D721Med (cell line): ENCODE data around the gene EED.
A peak's percentile ranks its signal among the peaks of the same experiment; 100 is the strongest.

Source experiments
- DNase-seq: peaks from one replicate; pipeline ENCODE4 v3.0.0; 2011; ENCODE audit warnings: low spot score; ENCODE audit not compliant: insufficient read length
- FAIRE-seq: peaks from 2 replicates; lab custom pipeline; 2011; peaks lifted over from hg19 to GRCh38; lab: Jason Lieb, UNC
- CTCF ChIP-seq: IDR thresholded peaks from 2 replicates; pipeline ENCODE4 v1.5.1; 2012; ENCODE audit warnings: mild to moderate bottlenecking, control low read depth; ENCODE audit not compliant: insufficient read depth; ENCODE audit errors: missing control alignments

EED gene

DNA sequence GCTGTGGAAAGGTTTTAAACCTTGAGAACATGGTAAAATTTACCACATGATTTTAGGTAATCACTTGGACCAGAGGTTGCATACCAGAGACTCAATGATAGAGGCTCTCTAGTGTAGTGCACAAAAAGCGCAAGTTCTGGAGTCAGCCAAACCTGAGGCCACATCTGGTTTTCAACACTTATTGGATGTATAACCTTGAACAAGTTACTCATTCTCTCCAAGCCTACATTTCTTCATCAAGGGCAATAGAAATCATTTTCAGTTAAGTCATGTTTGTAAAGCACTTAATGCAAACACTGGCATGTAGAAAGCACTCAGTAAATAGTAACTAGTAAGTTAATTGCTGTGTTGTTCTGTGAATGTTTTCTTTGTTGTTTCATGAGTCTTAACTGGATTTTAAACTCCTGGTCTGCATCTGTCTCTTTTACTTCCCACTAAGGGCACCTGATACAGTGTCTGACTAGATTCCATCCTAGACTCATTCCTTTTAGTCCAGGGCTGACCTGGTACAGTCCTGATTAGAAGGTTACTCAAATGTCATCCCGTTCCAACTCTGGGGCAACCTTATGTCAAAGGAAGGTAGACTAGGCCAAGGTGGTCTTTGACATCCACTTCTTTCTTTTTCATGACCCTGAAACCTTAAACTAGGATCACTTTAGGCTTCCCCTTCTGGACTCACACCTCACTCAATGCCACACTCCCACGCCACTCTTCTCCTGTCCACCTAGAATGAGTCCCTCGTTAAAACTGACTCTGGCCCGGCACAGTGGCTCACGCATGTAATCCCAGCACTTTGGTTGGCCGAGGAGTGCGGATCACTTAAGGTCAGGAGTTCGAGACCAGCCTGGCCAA lies 34.5 kb upstream of the EED start:
- TF ChIP-seq CTCF = no peak
- FAIRE-seq (no peak), DNase-seq (no peak)

GRCh38 chr11:86210898-86211297 lies 33.7 kb upstream of the EED start:
- FAIRE-seq = no peak
- no peak for TF ChIP-seq CTCF
- DNase-seq = no peak

DNA sequence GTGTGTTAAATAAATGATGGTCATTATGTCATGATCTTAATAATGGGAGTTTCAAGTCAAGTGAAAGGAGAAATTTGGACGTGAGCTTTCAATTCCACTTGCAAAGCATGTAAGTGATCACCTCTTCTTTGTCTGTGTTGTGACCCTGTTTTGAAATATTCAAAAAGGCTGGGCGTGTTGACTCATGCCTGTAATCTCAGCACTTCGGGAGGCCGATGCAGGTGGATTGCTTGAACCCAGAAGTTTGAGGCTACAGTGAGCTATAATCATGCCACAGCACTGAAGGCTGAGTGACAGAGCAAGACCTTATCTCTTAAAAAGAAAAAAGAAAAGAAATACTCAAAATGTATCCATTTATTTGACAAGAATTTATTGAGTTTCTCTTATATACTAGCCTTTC lies 32.9 kb upstream of the EED start:
- no peak for TF ChIP-seq CTCF
- DNase-seq (no peak), FAIRE-seq (no peak)

DNA sequence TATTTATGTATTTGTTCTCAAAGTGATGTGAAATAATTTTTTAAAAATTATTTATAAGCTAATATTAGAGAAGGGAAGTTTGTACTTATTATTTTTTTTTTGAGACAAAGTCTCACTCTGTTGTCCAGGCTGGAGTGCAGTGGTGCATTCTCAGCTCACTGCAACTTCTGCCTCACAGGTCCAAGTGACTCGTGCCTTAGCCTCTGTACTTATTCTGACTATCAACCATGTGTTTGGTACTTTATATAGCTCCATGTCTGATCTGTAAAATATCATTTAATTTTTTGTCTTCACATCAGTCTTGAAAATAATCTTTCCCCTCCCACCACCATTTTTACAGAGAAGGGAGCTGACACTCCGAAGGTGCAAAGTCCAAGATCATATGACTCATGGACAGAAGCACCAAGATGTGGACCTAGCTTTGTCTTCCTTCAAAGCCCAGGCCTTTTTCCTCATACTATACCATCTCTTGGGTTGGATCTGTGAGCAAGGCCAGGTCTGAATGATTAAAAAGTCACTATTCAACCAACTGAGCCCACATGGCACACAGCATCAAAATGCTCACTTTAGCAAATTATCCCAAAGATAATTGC lies 32.4 kb upstream of the EED start:
- no peak for TF ChIP-seq CTCF
- DNase-seq = no peak
- FAIRE-seq = no peak

DNA sequence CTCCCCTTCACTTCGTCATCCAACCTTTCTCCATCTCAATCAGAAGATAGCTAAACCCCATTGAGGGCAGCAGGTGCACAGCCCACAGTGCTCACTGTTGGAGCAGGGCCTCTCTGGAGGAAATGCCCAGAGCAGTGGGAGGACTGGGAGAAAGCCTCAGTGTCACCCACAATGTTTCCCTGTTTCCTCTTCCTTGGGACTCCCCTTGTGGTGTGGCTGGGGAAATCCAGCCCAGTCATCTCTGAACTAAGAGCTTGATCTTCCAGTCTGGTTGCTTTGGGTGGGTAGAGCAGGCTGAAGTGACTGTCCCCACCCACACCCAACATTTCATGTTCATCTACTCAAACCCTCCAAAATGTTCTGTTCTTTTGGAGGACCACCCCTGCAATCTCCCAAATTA lies 29.8 kb upstream of the EED start:
- FAIRE-seq (no peak), DNase-seq (no peak)
- no peak for TF ChIP-seq CTCF

DNA sequence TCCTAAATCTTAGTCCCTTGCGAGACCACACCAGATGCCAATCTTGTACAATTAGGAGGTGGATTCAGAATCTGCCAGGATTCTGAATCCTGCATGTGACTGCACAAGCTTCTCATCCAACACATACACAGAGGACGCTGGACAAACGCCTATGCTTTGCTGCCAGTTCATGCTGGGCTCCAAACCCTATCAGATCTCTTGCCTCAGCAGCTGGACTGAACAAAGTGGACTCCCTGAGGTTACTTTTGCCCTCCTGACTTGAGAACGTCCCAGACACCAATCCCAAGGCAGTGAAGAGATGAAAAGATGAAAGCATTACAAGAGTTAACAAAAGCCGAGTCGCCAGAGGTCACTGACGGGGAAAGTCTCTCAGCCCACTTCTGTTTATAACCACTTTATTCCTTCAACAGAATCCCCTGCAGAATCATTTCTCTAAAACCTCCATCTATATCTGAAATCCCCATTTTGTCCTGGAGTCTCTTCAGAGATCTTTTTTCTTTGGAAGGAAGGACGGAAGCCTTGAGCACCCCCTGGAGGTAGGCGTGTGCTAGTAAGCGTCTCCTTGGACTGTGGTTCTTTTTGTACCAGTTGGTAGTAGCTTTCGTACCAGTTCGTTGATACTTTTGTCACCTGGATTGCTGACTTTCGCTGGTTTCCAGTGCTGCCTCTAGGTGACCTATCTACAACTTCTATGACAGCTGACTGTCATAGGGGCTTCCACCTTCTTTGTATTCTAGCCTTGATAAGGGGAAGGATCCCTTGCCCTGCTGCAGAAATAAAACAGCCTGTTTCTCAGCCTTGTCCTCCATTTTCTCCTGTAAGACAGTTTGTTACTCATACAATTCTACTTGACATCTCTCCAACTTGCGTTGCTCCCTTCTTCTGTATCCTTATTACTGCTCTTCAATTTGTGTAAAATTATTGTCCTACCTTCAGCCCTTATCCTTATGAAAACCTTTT lies 26.1 kb upstream of the EED start:
- DNase-seq = peak; percentile 61
- TF ChIP-seq CTCF = peak; percentile 88
- peak; percentile 61 for FAIRE-seq
